ENCODE measurements around the gene LIMK1. TPM values are rescaled to one million over a fixed set of nuclear protein-coding genes. Genes with fewer than 3 reads are reported as not detected.

The LIMK1 gene
- total RNA-seq, 1 donor from 2014 or later = 25.3 TPM

GRCh38 chr7:74061840-74062539 lies 21.6 kb upstream of the LIMK1 start:
- Mint-ChIP-seq H3K27me3 (peaks cover 5% of the 10 kb centered on the region), H3K36me3 (ENCODE audit: low read depth) (no peaks in the 10 kb centered on the region), H3K4me3 (no peak overlapping the region), H3K27ac (peak overlapping the region; percentile 78), H3K9me3 (no peaks in the 10 kb centered on the region), H3K4me1 (peaks cover 2% of the 10 kb centered on the region)
- intact Hi-C loops (cut with micrococcal nuclease) = no loop called here
- DNase-seq = peak; percentile 82

DNA sequence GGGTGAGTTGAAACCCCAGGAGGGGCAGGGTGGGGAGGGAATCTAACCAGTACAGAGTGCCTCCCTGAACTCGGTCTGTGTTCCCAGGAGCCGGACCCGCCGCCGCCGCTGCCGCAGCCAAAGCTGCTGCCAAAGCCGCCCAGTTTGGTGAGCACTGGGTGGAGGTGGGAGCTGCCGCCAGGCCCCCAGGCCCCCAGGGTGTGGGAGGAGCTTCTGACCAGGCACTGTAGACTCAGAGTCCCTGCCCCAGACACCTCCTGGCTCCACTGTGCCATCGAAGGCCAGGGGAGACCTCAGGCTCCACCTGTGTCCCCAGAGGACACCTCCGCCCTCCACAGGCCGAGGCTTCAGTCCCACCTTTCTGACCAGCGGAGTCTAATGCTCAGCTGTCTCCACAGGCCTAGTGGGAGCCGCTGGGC lies 20.4 kb upstream of the LIMK1 start:
- Mint-ChIP-seq H3K27me3 (peaks cover under 1% of the 10 kb centered on the region), H3K36me3 (ENCODE audit: low read depth) (no peaks in the 10 kb centered on the region), H3K4me3 (no peak overlapping the region), H3K27ac (no peak overlapping the region), H3K9me3 (no peaks in the 10 kb centered on the region), H3K4me1 (peaks cover 5% of the 10 kb centered on the region)
- intact Hi-C loops (cut with micrococcal nuclease) = no loop called here
- no peak for DNase-seq

- no peak for DNase-seq
- intact Hi-C loops (cut with micrococcal nuclease) = no loop called here
- peaks cover 5% of the 10 kb centered on the region for H3K4me1 Mint-ChIP-seq
- H3K36me3 Mint-ChIP-seq (ENCODE audit: low read depth) = no peaks in the 10 kb centered on the region
- no peak overlapping the region for H3K4me3 Mint-ChIP-seq
- no peak overlapping the region for H3K27ac Mint-ChIP-seq
- H3K27me3 Mint-ChIP-seq = no peaks in the 10 kb centered on the region
- H3K9me3 Mint-ChIP-seq = no peaks in the 10 kb centered on the region
Observed at GRCh38 chr7:74063646-74064045, 20.0 kb upstream of the LIMK1 start.

DNA sequence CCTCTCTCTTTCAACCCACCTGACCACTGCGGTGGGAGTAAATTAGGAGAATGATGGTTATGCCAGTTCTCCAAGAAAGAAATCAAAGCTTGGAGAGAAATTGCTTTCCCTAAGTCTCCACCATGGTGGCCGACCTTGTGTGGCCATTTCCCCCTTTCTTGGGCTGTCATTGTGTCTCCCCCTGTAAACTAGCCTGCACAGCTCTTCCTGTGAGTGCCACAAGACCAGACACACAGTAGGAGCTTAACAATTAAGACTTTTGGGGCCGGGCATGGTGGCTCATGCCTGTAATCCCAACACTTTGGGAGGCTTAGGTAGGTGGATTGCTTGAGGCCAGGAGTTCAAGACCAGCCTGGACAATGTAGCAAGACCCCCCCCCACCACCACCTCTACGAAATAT lies 18.9 kb upstream of the LIMK1 start:
- Mint-ChIP-seq H3K9me3 (no peaks in the 10 kb centered on the region), H3K27me3 (no peaks in the 10 kb centered on the region), H3K36me3 (ENCODE audit: low read depth) (no peaks in the 10 kb centered on the region), H3K27ac (no peak overlapping the region), H3K4me1 (peaks cover 5% of the 10 kb centered on the region), H3K4me3 (no peak overlapping the region)
- intact Hi-C loops (cut with micrococcal nuclease) = loop anchor here (5.0 kb wide), 1 partner anchor 143 kb away; no protein-coding TSS in a partner anchor
- no peak for DNase-seq

- no peak for DNase-seq
- intact Hi-C loops (cut with micrococcal nuclease) = loop anchor here (5.0 kb wide), 1 partner anchor 141 kb away; no protein-coding TSS in a partner anchor
- no peak overlapping the region for H3K27ac Mint-ChIP-seq
- H3K4me1 Mint-ChIP-seq = peaks cover 8% of the 10 kb centered on the region
- no peak overlapping the region for H3K4me3 Mint-ChIP-seq
- no peaks in the 10 kb centered on the region for H3K9me3 Mint-ChIP-seq
- H3K27me3 Mint-ChIP-seq = no peaks in the 10 kb centered on the region
- no peaks in the 10 kb centered on the region for H3K36me3 Mint-ChIP-seq (ENCODE audit: low read depth)
Observed at GRCh38 chr7:74066626-74067025, 17.0 kb upstream of the LIMK1 start.

DNA sequence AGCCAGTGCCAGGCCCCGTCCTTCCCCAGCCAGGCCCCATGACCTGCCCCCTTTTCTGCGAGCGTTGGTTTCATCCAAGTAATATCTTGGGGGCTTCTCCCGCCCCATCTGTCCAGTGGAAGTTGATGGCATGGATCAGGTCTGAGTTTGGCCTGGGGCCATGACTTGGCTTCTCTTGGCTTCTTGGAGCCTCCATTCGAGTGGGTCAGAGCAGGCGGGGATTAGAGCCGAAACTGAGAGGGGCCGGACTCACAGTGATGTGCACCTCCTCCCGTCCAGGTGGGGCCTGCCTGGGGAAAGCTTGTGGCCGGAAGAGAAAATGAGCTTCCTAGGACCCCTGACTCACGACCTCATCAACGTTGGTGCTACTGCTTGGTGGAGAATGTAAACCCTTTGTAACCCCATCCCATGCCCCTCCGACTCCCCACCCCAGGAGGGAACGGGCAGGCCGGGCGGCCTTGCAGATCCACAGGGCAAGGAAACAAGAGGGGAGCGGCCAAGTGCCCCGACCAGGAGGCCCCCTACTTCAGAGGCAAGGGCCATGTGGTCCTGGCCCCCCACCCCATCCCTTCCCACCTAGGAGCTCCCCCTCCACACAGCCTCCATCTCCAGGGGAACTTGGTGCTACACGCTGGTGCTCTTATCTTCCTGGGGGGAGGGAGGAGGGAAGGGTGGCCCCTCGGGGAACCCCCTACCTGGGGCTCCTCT lies 15.1 kb upstream of the LIMK1 start:
- Mint-ChIP-seq H3K36me3 (ENCODE audit: low read depth) (no peaks in the 10 kb centered on the region), H3K27ac (peak overlapping the region; percentile 5), H3K9me3 (no peaks in the 10 kb centered on the region), H3K4me1 (peaks cover 7% of the 10 kb centered on the region), H3K27me3 (no peaks in the 10 kb centered on the region), H3K4me3 (no peak overlapping the region)
- intact Hi-C loops (cut with micrococcal nuclease) = loop anchor here (1.0 to 5.0 kb wide), 4 partner anchors 14 to 333 kb away; partner anchors contain the start of genes EIF4H and LIMK1
- no peak for DNase-seq

DNA sequence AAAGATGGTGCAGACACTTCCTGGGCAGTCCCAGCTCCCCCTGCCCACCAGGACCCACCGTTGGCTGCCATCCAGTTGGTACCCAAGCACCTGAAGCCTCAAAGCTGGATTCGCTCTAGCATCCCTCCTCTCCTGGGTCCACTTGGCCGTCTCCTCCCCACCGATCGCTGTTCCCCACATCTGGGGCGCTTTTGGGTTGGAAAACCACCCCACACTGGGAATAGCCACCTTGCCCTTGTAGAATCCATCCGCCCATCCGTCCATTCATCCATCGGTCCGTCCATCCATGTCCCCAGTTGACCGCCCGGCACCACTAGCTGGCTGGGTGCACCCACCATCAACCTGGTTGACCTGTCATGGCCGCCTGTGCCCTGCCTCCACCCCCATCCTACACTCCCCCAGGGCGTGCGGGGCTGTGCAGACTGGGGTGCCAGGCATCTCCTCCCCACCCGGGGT lies 14.5 kb upstream of the LIMK1 start:
- Mint-ChIP-seq H3K27ac (no peak overlapping the region), H3K36me3 (ENCODE audit: low read depth) (no peaks in the 10 kb centered on the region), H3K4me3 (no peak overlapping the region), H3K4me1 (peaks cover 7% of the 10 kb centered on the region), H3K9me3 (no peaks in the 10 kb centered on the region), H3K27me3 (no peaks in the 10 kb centered on the region)
- intact Hi-C loops (cut with micrococcal nuclease) = loop anchor here (2.0 to 5.0 kb wide), 3 partner anchors 14 to 138 kb away; partner anchors contain the start of genes EIF4H and LIMK1
- DNase-seq = no peak

DNA sequence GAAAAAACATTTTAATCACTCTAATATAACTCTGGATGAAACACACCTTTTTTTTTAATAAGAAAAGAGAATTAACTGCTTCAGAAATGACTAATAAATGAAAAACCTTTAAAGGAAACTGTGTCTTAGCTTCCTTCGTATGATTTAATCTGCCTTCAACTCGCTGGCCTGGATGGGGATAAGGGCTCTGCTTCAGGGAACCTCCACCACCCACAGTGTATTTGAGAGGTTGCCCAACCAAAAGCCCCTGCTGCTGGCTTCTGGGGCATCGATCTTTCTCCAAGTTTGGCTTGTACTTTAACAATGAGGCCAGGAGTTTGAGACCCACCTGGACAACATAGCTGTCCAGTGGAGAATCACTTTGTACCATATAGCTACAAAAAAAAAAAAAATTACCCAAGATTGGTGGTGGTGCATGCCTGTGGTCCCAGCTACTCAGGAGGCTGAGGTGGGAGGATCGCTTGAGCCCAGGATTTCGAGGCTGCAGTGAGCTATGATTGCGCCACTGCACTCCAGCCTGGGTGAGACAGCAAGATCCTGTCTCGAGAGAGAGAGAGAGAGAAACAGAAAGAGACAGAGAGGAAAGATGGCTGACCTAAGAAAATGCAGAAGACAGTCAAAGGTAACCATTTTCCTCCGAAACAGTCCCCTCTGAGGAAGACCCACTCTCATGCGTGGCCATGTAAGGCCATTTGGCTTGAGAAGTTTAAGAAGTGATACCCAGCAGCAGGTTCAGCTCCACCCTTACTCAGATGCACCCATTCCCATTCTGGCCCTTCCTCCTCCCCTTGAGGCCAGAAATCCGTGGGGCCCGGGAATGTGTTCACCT lies 13.6 kb upstream of the LIMK1 start:
- DNase-seq = no peak
- Mint-ChIP-seq H3K27me3 (no peaks in the 10 kb centered on the region), H3K9me3 (no peaks in the 10 kb centered on the region), H3K4me1 (peaks cover 7% of the 10 kb centered on the region), H3K27ac (no peak overlapping the region), H3K4me3 (no peak overlapping the region), H3K36me3 (ENCODE audit: low read depth) (no peaks in the 10 kb centered on the region)
- intact Hi-C loops (cut with micrococcal nuclease) = loop anchor here (2.0 to 5.0 kb wide), 3 partner anchors 13 to 137 kb away; partner anchors contain the start of genes EIF4H and LIMK1

- intact Hi-C loops (cut with micrococcal nuclease) = no loop called here
- Mint-ChIP-seq H3K27me3 (no peaks in the 10 kb centered on the region), H3K36me3 (ENCODE audit: low read depth) (no peaks in the 10 kb centered on the region), H3K4me1 (peaks cover 7% of the 10 kb centered on the region), H3K27ac (peak overlapping the region; percentile 37), H3K4me3 (no peak overlapping the region), H3K9me3 (no peaks in the 10 kb centered on the region)
- DNase-seq = no peak
Observed at GRCh38 chr7:74070619-74070921, 13.0 kb upstream of the LIMK1 start.

DNA sequence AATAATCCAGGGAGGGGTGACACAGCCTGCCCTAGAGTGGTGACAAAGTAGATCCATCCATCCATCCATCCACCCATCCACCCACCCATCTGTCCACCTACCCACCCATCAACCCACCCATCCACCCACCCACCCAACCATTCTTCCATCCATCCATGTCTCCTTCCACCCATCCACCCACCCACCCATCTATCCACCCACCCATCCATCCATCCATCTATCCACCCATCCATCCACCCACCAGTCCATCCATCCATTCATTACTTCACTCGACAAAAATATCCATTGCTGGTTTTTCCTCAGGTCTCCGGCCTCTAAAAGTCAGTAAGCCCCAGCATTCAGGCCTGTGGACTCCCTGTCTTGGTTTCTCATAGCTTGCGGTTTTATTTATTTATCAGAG lies 12.5 kb upstream of the LIMK1 start:
- Mint-ChIP-seq H3K27ac (no peak overlapping the region), H3K27me3 (no peaks in the 10 kb centered on the region), H3K36me3 (ENCODE audit: low read depth) (no peaks in the 10 kb centered on the region), H3K9me3 (no peaks in the 10 kb centered on the region), H3K4me1 (peaks cover 7% of the 10 kb centered on the region), H3K4me3 (no peak overlapping the region)
- intact Hi-C loops (cut with micrococcal nuclease) = no loop called here
- DNase-seq = no peak

- Mint-ChIP-seq H3K27me3 (no peaks in the 10 kb centered on the region), H3K36me3 (ENCODE audit: low read depth) (no peaks in the 10 kb centered on the region), H3K4me1 (peaks cover 3% of the 10 kb centered on the region), H3K27ac (no peak overlapping the region), H3K4me3 (no peak overlapping the region), H3K9me3 (no peaks in the 10 kb centered on the region)
- intact Hi-C loops (cut with micrococcal nuclease) = no loop called here
- no peak for DNase-seq
Observed at GRCh38 chr7:74074770-74075169, 8.8 kb upstream of the LIMK1 start.

DNA sequence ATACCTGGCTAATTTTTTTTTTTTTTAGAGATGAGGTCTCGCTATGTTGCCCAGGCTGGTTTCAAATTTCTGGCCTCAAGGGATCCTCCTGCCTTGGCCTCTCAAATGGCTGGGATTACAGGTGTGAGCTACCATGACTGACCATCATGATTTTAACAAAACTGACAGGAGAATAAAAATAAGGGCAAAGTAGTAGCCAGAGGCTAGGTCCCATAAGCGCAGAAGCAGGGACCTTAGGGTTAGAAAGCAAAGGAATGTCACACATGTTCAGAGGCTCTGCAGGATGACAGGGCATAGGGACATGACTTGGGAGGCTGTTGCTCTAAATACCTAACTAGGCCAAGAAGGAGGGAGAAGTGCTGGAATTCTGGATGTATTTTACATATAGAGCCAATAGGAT lies 5.1 kb upstream of the LIMK1 start:
- intact Hi-C loops (cut with micrococcal nuclease) = no loop called here
- Mint-ChIP-seq H3K9me3 (no peaks in the 10 kb centered on the region), H3K27me3 (no peaks in the 10 kb centered on the region), H3K36me3 (ENCODE audit: low read depth) (no peaks in the 10 kb centered on the region), H3K4me3 (no peak overlapping the region), H3K4me1 (peaks cover 5% of the 10 kb centered on the region), H3K27ac (no peak overlapping the region)
- no peak for DNase-seq

DNA sequence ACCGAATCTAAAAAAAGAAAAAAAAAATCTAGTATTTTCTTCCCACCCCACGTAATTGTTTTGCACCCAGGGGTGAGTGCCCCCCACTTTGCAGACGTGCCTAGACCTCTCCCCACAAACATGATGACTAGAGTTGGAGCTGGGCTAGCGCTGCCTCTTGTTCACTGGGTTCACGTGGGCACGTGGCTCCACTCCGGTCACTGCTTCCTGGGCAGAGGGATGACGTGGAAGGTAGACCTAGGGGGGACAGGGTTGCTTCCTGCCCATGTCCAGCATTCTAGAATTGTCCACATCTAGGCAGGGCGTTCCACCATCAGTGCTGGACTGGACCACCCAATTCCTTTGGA lies 861 bp upstream of the LIMK1 start:
- no peaks in the 10 kb centered on the region for H3K27me3 Mint-ChIP-seq
- peak overlapping the region; percentile 78 for H3K4me3 Mint-ChIP-seq
- DNase-seq = no peak
- no peaks in the 10 kb centered on the region for H3K9me3 Mint-ChIP-seq
- H3K36me3 Mint-ChIP-seq (ENCODE audit: low read depth) = peaks cover 5% of the 10 kb centered on the region
- H3K4me1 Mint-ChIP-seq = peaks cover 17% of the 10 kb centered on the region
- intact Hi-C loops (cut with micrococcal nuclease) = loop anchor here (1.0 to 5.0 kb wide), 5 partner anchors 12 to 370 kb away; partner anchors contain the start of genes EIF4H, GTF2IRD1 and RFC2
- H3K27ac Mint-ChIP-seq = no peak overlapping the region

All from activated CD4-positive, alpha-beta T cell treated with anti-CD3 and anti-CD28 coated beads, Interleukin-2, amount 10 ng/mL, durations not matched to agents 24 days and 14 days (primary cell).